ENCODE results near the gene MYOZ1.
"Not testable (repeated sequence)": the region's sequence is repeated elsewhere in the genome, so short reads cannot be mapped to it uniquely, and the experiment has no call there.

Gene MYOZ1

GRCh38 chr10:73629165-73629564 lies 12.1 kb downstream of the MYOZ1 start:
- H3K4me3 ChIP-seq (ENCODE audit: low read length): no peak overlapping the region
- no peak for TF ChIP-seq ZNF274 (IDR thresholded peaks at IDR 0.05; ENCODE audit: low read depth, low read length)

GRCh38 chr10:73628405-73628804 lies 12.9 kb downstream of the MYOZ1 start:
- no peak overlapping the region for H3K4me3 ChIP-seq (ENCODE audit: low read length)
- no peak for TF ChIP-seq ZNF274 (IDR thresholded peaks at IDR 0.05; ENCODE audit: low read depth, low read length)

- no peak for TF ChIP-seq ZNF274 (IDR thresholded peaks at IDR 0.05; ENCODE audit: low read depth, low read length)
- H3K4me3 ChIP-seq (ENCODE audit: low read length): no peak overlapping the region
Observed at GRCh38 chr10:73627300-73627699, 14.0 kb downstream of the MYOZ1 start.

- H3K4me3 ChIP-seq (ENCODE audit: low read length): peak overlapping the region; percentile 98
- no peak for TF ChIP-seq ZNF274 (IDR thresholded peaks at IDR 0.05; ENCODE audit: low read depth, low read length)
Observed at GRCh38 chr10:73625884-73626752, 15.2 kb downstream of the MYOZ1 start.

GRCh38 chr10:73625004-73625883 lies 16.0 kb downstream of the MYOZ1 start:
- H3K4me3 ChIP-seq (ENCODE audit: low read length): peak overlapping the region; percentile 98
- no peak for TF ChIP-seq ZNF274 (IDR thresholded peaks at IDR 0.05; ENCODE audit: low read depth, low read length)

- H3K4me3 ChIP-seq (ENCODE audit: low read length): no peak overlapping the region
- TF ChIP-seq ZNF274 (IDR thresholded peaks at IDR 0.05; ENCODE audit: low read depth, low read length): no peak
Observed at GRCh38 chr10:73623056-73623455, 18.2 kb downstream of the MYOZ1 start.

GRCh38 chr10:73620974-73621373 lies 20.3 kb downstream of the MYOZ1 start:
- not testable (repeated sequence) for H3K4me3 ChIP-seq (ENCODE audit: low read length)

GRCh38 chr10:73617143-73617542 lies 24.1 kb downstream of the MYOZ1 start:
- H3K4me3 ChIP-seq (ENCODE audit: low read length): not testable (repeated sequence)

GRCh38 chr10:73614720-73615119 lies 26.6 kb downstream of the MYOZ1 start:
- TF ChIP-seq ZNF274 (IDR thresholded peaks at IDR 0.05; ENCODE audit: low read depth, low read length): no peak

GRCh38 chr10:73609116-73609515 lies 32.2 kb downstream of the MYOZ1 start:
- H3K4me3 ChIP-seq (ENCODE audit: low read length): no peak overlapping the region
- no peak for TF ChIP-seq ZNF274 (IDR thresholded peaks at IDR 0.05; ENCODE audit: low read depth, low read length)

More at GRCh38 chr10:73614720-73615119, 26.6 kb downstream of the MYOZ1 start:
- H3K4me3 ChIP-seq (ENCODE audit: low read length): no peak overlapping the region

GRCh38 chr10:73601486-73601921 lies 39.8 kb downstream of the MYOZ1 start:
- no peak overlapping the region for H3K4me3 ChIP-seq (ENCODE audit: low read length)
- no peak for TF ChIP-seq ZNF274 (IDR thresholded peaks at IDR 0.05; ENCODE audit: low read depth, low read length)

- H3K4me3 ChIP-seq (ENCODE audit: low read length): no peak overlapping the region
- TF ChIP-seq ZNF274 (IDR thresholded peaks at IDR 0.05; ENCODE audit: low read depth, low read length): no peak
Observed at GRCh38 chr10:73597346-73597745, 43.9 kb downstream of the MYOZ1 start.

GRCh38 chr10:73593812-73594211 lies 47.5 kb downstream of the MYOZ1 start:
- TF ChIP-seq ZNF274 (IDR thresholded peaks at IDR 0.05; ENCODE audit: low read depth, low read length): no peak
- no peak overlapping the region for H3K4me3 ChIP-seq (ENCODE audit: low read length)

GRCh38 chr10:73593110-73593509 lies 48.2 kb downstream of the MYOZ1 start:
- no peak for TF ChIP-seq ZNF274 (IDR thresholded peaks at IDR 0.05; ENCODE audit: low read depth, low read length)
- H3K4me3 ChIP-seq (ENCODE audit: low read length): no peak overlapping the region
